SK-N-SH (cell line): ENCODE measurements around the gene DLG2.

Experiments used
- EP300 ChIP-seq, 2 experiments: IDR thresholded peaks; 2 replicates each; pipeline versions ENCODE4 v1.4.0 to v1.6.1; 2012; ENCODE audit warnings: borderline replicate concordance in 1 of 2, low read depth in 1 of 2, low read length in 1 of 2
- JUND ChIP-seq: IDR thresholded peaks from 2 replicates; pipeline ENCODE4 v1.4.0; 2012
- NRF1 ChIP-seq: IDR thresholded peaks from 2 replicates; pipeline ENCODE4 v1.6.1; 2012; ENCODE audit warnings: low read depth, mild to moderate bottlenecking, low read length
- POLR2AphosphoS5 ChIP-seq: IDR thresholded peaks from 2 replicates; pipeline ENCODE4 v1.6.1; 2012; ENCODE audit warnings: low read depth, low read length
- RAD21 ChIP-seq: IDR thresholded peaks from 2 replicates; pipeline ENCODE4 v1.6.1; 2012; ENCODE audit warnings: mild to moderate bottlenecking, low read length
- SIN3A ChIP-seq: IDR thresholded peaks from 2 replicates; pipeline ENCODE4 v1.6.1; 2012; ENCODE audit warnings: low read depth, mild to moderate bottlenecking, low read length, moderate library complexity, borderline replicate concordance
- SMC3 ChIP-seq: IDR thresholded peaks from 2 replicates; pipeline ENCODE4 v1.6.1; 2012; ENCODE audit warnings: low read depth, low read length, improper control_type of control experiment
- TAF1 ChIP-seq: IDR thresholded peaks from 2 replicates; pipeline ENCODE4 v1.6.1; 2012; ENCODE audit warnings: low read depth, mild to moderate bottlenecking, low read length, moderate library complexity, borderline replicate concordance
- TF ChIP-seq, protein P1 (sequence below): fragments of 200-600 bp; sonication (generic); IDR thresholded peaks from 2 replicates; pipeline ENCODE4 v1.6.1; 2017; ENCODE audit warnings: antibody characterized with exemption, mild to moderate bottlenecking, moderate library complexity
- TF ChIP-seq, protein P2 (sequence below): IDR thresholded peaks from 2 replicates; pipeline ENCODE4 v1.6.1; 2012; ENCODE audit warnings: mild to moderate bottlenecking, low read depth, low read length, moderate library complexity
- TF ChIP-seq, protein P3 (sequence below): IDR thresholded peaks from 2 replicates; pipeline ENCODE4 v1.4.0; 2012; ENCODE audit warnings: low read depth

DNA sequence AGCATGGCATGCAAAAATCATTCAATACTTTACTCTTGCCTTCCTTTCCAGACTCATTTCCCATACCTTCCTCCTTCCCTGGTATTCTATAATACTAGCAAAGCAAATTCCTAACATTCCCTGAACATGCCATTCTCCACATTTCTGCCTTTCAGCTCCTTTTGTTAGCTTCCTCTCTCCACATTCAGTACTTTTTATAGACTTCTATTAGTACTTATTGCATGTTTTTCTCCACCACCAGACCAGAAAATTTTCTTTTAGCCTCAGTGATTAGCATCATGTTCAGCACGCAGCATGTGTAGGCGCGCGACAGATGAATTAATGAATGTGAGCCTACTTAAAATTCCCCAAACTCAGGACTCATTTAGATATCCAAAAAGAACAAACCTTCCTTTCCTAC is 935.3 kb downstream of the DLG2 start:
- no peak for TF ChIP-seq RAD21
- TF ChIP-seq JUND = no peak
- TF ChIP-seq, protein P1, sequence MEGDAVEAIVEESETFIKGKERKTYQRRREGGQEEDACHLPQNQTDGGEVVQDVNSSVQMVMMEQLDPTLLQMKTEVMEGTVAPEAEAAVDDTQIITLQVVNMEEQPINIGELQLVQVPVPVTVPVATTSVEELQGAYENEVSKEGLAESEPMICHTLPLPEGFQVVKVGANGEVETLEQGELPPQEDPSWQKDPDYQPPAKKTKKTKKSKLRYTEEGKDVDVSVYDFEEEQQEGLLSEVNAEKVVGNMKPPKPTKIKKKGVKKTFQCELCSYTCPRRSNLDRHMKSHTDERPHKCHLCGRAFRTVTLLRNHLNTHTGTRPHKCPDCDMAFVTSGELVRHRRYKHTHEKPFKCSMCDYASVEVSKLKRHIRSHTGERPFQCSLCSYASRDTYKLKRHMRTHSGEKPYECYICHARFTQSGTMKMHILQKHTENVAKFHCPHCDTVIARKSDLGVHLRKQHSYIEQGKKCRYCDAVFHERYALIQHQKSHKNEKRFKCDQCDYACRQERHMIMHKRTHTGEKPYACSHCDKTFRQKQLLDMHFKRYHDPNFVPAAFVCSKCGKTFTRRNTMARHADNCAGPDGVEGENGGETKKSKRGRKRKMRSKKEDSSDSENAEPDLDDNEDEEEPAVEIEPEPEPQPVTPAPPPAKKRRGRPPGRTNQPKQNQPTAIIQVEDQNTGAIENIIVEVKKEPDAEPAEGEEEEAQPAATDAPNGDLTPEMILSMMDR = no peak
- TF ChIP-seq SMC3 = no peak
- TF ChIP-seq TAF1 = no peak
- no peak for TF ChIP-seq EP300 (IDR thresholded peaks at IDR 0.05; ENCODE audit: borderline replicate concordance in 1 of 2, low read depth in 1 of 2, low read length in 1 of 2)
- TF ChIP-seq POLR2AphosphoS5 = no peak
- TF ChIP-seq SIN3A = no peak
- TF ChIP-seq, protein P2, sequence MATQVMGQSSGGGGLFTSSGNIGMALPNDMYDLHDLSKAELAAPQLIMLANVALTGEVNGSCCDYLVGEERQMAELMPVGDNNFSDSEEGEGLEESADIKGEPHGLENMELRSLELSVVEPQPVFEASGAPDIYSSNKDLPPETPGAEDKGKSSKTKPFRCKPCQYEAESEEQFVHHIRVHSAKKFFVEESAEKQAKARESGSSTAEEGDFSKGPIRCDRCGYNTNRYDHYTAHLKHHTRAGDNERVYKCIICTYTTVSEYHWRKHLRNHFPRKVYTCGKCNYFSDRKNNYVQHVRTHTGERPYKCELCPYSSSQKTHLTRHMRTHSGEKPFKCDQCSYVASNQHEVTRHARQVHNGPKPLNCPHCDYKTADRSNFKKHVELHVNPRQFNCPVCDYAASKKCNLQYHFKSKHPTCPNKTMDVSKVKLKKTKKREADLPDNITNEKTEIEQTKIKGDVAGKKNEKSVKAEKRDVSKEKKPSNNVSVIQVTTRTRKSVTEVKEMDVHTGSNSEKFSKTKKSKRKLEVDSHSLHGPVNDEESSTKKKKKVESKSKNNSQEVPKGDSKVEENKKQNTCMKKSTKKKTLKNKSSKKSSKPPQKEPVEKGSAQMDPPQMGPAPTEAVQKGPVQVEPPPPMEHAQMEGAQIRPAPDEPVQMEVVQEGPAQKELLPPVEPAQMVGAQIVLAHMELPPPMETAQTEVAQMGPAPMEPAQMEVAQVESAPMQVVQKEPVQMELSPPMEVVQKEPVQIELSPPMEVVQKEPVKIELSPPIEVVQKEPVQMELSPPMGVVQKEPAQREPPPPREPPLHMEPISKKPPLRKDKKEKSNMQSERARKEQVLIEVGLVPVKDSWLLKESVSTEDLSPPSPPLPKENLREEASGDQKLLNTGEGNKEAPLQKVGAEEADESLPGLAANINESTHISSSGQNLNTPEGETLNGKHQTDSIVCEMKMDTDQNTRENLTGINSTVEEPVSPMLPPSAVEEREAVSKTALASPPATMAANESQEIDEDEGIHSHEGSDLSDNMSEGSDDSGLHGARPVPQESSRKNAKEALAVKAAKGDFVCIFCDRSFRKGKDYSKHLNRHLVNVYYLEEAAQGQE = no peak
- no peak for TF ChIP-seq NRF1
- TF ChIP-seq, protein P3, sequence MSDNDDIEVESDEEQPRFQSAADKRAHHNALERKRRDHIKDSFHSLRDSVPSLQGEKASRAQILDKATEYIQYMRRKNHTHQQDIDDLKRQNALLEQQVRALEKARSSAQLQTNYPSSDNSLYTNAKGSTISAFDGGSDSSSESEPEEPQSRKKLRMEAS = no peak
